Activated CD8-positive, alpha-beta memory T cell treated with anti-CD3 and anti-CD28 coated beads, Interleukin-2, amount 50 U/mL, for 24 hours (primary cell): ENCODE results near the gene ANKRD13D.
"Not testable (repeated sequence)": the region's sequence is repeated elsewhere in the genome, so short reads cannot be mapped to it uniquely, and the experiment has no call there.

Source experiments
- DNase-seq: peaks from one replicate; pipeline ENCODE4 v3.0.0-alpha.2; 2020; ENCODE audit errors: extremely low read depth

Gene ANKRD13D

DNA sequence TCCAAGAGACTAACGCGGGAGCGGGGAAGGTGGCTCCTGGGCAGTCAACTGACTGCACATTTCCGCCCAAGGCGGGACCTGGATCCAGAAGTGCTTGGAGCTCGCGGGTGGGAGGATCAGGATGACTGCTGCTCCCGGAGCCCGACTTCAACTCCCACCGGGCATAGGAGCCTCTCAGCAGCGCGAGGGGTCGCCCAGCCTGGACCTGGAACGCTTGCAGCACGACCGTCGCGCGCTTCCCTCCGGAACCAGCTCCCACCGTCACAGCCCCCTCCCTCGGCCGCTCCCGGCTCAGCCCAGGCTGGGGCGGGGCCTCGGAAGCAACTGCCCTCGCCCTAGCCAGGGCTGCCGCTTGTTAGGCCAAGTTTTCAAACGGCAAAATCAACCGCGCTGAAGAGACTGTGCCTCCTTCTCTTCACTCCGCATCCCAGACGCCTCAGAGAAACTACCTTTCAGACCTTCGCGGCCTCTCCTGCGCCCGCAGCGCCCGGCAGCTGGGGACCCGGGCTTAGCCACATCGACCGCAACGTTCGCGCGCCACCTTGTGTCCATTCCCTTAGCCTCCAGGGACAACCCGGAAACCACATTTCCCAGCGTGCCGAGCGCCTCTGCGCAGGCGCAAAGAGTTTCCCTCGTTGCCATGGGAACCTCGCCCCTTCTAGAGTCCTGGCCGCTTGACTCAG, 28.2 kb downstream of the ANKRD13D start:
- DNase-seq, result peak; percentile 99

GRCh38 chr11:67317888-67318555, 28.9 kb downstream of the ANKRD13D start:
- DNase-seq, result no peak

DNA sequence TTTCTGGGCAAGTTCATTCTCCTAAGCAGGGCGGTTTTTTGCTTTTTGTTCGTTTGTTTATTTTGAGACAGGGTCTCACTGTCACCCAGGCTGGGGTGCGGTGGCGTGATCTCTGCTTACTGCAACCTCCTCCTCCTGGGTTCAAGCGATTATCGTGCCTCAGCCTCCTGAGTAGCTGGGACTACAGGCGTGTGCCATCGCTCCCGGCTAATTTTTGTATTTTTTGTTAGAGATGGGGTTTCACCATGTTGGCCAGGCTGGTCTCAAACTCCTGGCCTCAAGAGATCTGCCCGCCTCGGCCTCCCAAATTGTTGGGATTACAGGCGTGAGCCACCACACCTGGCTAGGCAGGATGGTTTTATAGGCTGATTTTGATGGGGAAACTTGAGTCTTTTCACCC, 29.8 kb downstream of the ANKRD13D start:
- DNase-seq, result not testable (repeated sequence)

- DNase-seq, result no peak
Measured at GRCh38 chr11:67320011-67320410, 30.9 kb downstream of the ANKRD13D start.

- DNase-seq, result no peak
Measured at GRCh38 chr11:67320691-67321090, 31.6 kb downstream of the ANKRD13D start.

DNA sequence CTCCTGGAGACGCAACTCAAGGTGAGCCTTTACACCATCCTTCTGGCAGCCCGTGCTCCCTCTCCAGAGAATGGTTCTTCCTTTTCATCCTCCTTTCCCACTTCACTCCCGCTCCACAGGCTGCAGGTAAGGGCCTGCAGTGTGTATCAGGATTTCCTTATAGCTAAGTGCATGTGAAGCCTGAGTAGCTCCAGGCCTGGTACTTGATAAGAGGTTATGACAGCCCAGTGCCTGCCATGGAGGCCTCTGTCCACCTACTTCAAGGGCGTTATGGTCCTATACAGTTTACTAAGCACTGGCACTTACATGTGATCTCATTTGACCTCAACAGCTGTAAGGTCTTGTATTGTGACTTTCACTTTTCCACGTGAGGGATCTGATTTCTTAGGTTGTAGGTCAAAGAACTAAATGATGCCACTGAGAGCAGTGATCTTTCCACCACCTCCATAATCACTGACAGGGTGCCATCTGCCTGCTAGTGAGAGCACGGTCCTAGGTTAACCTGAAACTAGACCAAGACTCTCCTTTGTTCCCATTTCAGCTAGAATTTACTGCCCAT, 32.3 kb downstream of the ANKRD13D start:
- no peak for DNase-seq

DNA sequence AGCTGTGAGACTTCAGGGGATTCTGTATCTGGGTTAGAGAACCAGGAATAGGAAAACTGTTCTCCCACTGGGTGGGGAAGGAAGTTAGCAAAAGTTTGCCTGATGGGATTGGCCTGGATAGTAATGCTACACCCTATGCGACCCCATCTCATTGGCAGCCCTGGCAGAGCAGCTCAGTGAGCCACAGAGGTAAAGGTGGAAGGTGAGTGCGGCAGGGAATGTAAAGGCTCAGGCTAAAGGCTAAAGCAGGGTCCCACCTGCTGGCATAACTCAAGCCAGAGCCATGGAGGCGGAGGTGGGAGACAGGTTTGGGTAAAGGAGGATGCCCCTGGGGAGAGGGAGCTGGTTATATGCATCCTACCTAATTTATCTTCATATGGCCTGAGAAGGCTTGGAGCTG, 32.9 kb downstream of the ANKRD13D start:
- DNase-seq, result no peak

DNA sequence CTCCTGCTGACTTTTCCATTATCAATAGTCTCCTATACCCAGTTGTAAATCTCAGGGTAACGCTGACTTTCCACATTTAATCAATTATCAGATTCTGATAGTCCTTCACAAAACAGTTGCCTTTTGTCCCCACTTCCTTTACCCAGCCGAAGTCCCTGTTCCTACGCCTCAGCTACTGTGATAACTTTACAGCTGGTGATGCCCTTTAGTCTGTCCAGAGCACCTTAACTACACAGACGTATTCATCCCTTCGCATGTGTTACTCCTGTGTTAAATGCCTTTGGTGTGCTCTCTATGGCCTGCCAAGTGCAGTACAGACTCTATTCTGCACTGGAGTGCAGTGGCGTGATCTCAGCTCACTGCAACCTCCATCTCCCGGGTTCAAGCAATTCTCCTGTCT, 34.4 kb downstream of the ANKRD13D start:
- DNase-seq, result no peak

- no peak for DNase-seq
Measured at GRCh38 chr11:67332081-67332691, 43.1 kb downstream of the ANKRD13D start.

DNA sequence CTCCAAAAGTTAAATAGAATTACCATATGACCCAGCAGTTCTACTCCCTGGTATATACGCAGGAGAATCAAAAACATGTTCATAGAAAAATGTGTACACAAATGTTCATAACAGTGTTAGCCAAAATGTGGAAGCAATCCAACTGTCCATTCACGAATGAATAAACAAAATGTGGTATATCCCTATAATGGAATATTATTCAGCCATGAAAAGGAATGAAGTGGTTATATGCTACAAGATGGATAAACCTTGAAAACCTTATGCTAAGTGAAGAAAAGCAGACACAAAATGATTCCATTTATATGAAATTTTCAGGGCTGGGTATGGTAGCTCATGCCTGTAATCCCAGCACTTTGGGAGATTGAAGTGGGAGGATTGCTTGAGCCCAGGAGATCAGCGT, 48.2 kb downstream of the ANKRD13D start:
- no peak for DNase-seq

DNA sequence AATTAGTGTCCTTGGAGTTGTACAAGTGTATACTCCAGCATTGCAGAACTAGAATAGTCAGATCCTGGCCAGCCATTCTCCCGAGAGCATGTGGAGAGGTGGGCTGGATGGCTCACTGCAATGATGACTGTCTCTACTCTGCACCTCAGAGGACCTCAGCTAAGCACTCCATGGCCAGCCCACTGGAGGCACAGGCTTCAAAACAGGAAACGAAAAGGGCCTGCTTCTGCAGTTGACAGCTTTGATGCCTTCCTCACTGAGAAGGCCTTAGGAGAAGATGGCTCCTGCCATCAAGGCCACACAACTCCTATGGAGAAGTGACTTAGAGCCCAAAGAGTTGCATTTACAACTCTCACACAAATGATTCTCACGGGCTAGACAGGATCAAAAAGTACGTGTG, 55.2 kb downstream of the ANKRD13D start:
- DNase-seq, result no peak

- no peak for DNase-seq
Measured at GRCh38 chr11:67345247-67345919, 56.3 kb downstream of the ANKRD13D start.

DNA sequence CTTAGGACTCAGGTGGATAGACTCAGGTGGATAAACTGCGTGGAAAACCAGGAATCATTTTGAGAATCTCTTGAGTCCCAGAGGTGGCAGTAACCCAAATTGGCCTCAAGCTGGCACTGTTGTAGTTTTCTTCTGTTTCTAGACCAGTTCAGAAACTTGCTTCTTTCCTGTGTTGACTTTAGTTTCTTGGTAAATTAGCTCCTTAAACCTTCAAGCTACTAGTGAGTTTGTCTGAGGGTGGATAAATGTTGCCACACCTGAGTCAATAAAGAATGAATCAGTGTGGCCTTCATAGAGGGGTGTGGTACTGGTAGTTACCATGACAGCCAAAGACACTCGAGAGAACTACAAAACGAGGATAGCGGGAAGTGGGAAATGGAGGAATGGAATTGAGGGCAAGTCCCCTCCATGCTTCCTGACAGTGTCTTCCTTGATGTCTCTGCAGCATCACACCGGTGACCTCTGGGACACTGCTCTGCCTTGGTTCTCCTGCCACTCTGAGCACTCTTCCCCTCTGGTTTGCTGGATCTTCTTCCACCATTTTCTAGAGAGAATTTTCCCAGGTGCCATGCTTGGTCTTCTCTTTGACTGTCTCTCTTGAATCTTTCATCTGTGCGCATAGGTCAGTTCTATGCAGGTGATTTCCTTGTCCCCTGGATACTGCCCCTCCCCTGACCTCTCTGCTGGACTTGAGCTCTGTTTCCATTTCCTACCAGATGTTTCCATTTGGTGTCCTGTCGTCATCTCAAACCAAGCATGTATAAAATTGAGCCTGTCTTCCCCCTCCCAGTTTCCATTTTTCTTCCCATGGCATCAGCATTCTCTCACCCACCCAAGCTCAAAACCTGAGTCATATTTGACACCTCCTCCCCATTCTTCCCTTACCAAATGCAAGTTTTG, 57.1 kb downstream of the ANKRD13D start:
- DNase-seq, result no peak

GRCh38 chr11:67347964-67348749, 59.1 kb downstream of the ANKRD13D start:
- no peak for DNase-seq

- no peak for DNase-seq
Measured at GRCh38 chr11:67349036-67349435, 59.9 kb downstream of the ANKRD13D start.

DNA sequence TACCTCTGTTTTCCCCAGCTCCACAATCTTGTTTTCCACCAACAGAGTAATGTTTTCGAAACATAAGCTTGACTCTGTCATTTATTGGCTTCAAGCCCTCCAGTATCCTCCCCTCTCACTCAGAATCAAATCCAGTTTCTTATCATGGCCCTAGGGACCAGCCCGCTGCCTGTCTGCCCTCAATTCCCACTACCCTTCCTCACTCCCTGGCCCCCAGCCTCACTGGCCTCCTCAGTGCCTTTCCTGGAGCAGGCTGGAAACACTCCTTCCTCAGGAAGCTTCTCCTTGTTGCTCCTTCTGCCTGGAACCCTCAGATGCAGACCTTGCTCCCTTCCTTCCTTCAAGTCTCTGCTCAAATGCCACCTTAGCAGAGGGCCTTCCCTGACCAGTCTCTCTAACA, 60.4 kb downstream of the ANKRD13D start:
- DNase-seq, result no peak

DNA sequence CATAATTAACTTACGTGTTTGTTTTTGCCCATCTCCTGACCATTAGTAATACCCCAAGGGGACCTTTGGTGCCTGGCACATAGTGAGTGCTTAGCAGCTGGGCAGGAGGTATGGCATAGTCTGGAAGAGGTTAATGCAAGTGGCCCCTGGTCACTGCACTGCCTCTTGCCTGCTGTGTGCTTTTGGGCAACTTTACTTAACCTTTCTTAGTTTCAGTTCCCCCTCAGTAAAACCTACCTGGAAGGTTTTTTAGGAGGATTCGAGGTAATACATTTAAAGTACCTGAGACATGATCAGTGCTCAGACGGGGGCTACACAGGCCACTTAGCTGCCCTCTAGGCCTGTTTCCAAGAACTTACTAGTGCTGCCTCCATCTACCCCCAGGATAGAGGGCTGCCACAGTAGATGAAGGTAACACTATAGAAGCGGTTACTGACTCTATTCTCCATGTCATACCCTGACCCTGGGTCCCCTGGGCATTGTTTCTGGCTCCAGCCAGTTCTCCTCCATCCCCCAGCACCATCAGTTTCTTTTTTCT, 60.9 kb downstream of the ANKRD13D start:
- DNase-seq, result no peak

GRCh38 chr11:67351275-67352005, 62.3 kb downstream of the ANKRD13D start:
- DNase-seq, result no peak
